A673 (cell line): ENCODE data around the gene ICAM4. TPM values are rescaled to one million over a fixed set of nuclear protein-coding genes. Genes with fewer than 3 reads are reported as not detected.
"Not testable (repeated sequence)": the region's sequence is repeated elsewhere in the genome, so short reads cannot be mapped to it uniquely, and the experiment has no call there.

Experiments
- BruUV-seq: library from RNA; stranded (reverse); fragments of 400-500 nt; replicated peaks from 2 replicates; lab custom pipeline; 2021; lab: Mats Ljungman, UMichigan
- CTCF ChIA-PET: fragments of 300-600 bp; sonication (Branson Sonifier 250); formaldehyde crosslinking; loops from one replicate; lab custom pipeline; 2022; ENCODE audit warnings: antibody characterized with exemption; lab: Charles Lee
- POLR2A ChIA-PET: fragments of 300-600 bp; sonication (Branson Sonifier 250); formaldehyde crosslinking; loops from one replicate; lab custom pipeline; 2022; ENCODE audit warnings: antibody characterized with exemption; ENCODE audit not compliant: low non-redundant PET; lab: Charles Lee
- DNase-seq: peaks from one replicate; pipeline ENCODE4 v3.0.0-alpha.2; 2015; ENCODE audit warnings: low spot score
- H3K27ac ChIP-seq: fragments of 200-600 bp; sonication (generic); 2 replicates; pipeline ENCODE4 v1.5.1; 2016; ENCODE audit warnings: mixed run types, low read depth, mild to moderate bottlenecking, mixed read lengths, antibody characterized with exemption, low read length; ENCODE audit not compliant: poor library complexity, severe bottlenecking
- H3K27me3 ChIP-seq: fragments of 200-600 bp; sonication (generic); replicated peaks from 2 replicates; pipeline ENCODE4 v1.6.1; 2017; ENCODE audit warnings: mixed run types, low read depth, mild to moderate bottlenecking, mixed read lengths, antibody characterized with exemption, low read length; ENCODE audit not compliant: insufficient read depth, poor library complexity
- H3K36me3 ChIP-seq: fragments of 200-600 bp; sonication (generic); 2 replicates; pipeline ENCODE4 v1.6.1; 2016; ENCODE audit warnings: mixed run types, mild to moderate bottlenecking, mixed read lengths, antibody characterized with exemption, low read length; ENCODE audit not compliant: insufficient read depth, poor library complexity, severe bottlenecking
- H3K4me1 ChIP-seq: fragments of 200-600 bp; sonication (generic); 2 replicates; pipeline ENCODE4 v1.6.1; 2017; ENCODE audit warnings: mixed run types, mild to moderate bottlenecking, mixed read lengths, antibody characterized with exemption, low read length; ENCODE audit not compliant: insufficient read depth, poor library complexity, severe bottlenecking
- H3K4me3 ChIP-seq: fragments of 200-600 bp; sonication (generic); 2 replicates; pipeline ENCODE4 v1.5.1; 2016; ENCODE audit warnings: low read depth, mixed run types, mild to moderate bottlenecking, mixed read lengths, low read length; ENCODE audit not compliant: poor library complexity, severe bottlenecking
- H3K9me3 ChIP-seq: fragments of 200-600 bp; sonication (generic); 2 replicates; pipeline ENCODE4 v1.6.1; 2016; ENCODE audit warnings: mixed run types, low read depth, mild to moderate bottlenecking, mixed read lengths, antibody characterized with exemption, low read length; ENCODE audit not compliant: poor library complexity, severe bottlenecking
- EZH2 ChIP-seq: fragments of 200-600 bp; sonication (generic); IDR thresholded peaks from 2 replicates; pipeline ENCODE4 v1.6.1; 2017; ENCODE audit warnings: borderline replicate concordance, low read depth, mild to moderate bottlenecking, mixed read lengths, antibody characterized with exemption, low read length; ENCODE audit not compliant: poor library complexity, severe bottlenecking
- intact Hi-C: fragments of 100-400 bp; cut with micrococcal nuclease; formaldehyde crosslinking; loops from one replicate; pipeline ENCODE4 v1.10.0; 2022; ENCODE audit not compliant: unreplicated experiment
- total RNA-seq: library from RNA; stranded (reverse); gene quantifications from 2 replicates; pipeline ENCODE4 v1.2.3, GENCODE V29; 2021
- TF ChIP-seq, protein P1 (sequence below): fragments of 300-800, 200-600 bp; sonication (generic); conservative IDR thresholded peaks from 2 replicates; pipeline ENCODE4 v1.5.1; 2017; ENCODE audit warnings: low read depth, mild to moderate bottlenecking, antibody characterized with exemption, low read length, moderate library complexity, mixed read lengths

ICAM4 gene
- total RNA-seq, 1 experiment from 2014 or later = 0.58 TPM

GRCh38 chr19:10278935-10279334, 7.8 kb upstream of the ICAM4 start:
- Histone ChIP-seq H3K4me3 (no peak overlapping the region), H3K36me3 (no peaks in the 10 kb centered on the region), H3K27me3 (no peaks in the 10 kb centered on the region), H3K4me1 (no peaks in the 10 kb centered on the region), H3K9me3 (no peaks in the 10 kb centered on the region), H3K27ac (no peak overlapping the region)
- intact Hi-C loops = no loop called here
- BruUV-seq = no TSS peak
- ChIA-PET CTCF (interaction anchor here (1.5 kb wide), 1 partner anchor 8 kb away, joined by 4 read pairs; the partner anchor contains the start of gene ICAM1), POLR2A (no interaction called here)
- DNase-seq = no peak
- no peak for TF ChIP-seq EZH2
- TF ChIP-seq, protein P1, sequence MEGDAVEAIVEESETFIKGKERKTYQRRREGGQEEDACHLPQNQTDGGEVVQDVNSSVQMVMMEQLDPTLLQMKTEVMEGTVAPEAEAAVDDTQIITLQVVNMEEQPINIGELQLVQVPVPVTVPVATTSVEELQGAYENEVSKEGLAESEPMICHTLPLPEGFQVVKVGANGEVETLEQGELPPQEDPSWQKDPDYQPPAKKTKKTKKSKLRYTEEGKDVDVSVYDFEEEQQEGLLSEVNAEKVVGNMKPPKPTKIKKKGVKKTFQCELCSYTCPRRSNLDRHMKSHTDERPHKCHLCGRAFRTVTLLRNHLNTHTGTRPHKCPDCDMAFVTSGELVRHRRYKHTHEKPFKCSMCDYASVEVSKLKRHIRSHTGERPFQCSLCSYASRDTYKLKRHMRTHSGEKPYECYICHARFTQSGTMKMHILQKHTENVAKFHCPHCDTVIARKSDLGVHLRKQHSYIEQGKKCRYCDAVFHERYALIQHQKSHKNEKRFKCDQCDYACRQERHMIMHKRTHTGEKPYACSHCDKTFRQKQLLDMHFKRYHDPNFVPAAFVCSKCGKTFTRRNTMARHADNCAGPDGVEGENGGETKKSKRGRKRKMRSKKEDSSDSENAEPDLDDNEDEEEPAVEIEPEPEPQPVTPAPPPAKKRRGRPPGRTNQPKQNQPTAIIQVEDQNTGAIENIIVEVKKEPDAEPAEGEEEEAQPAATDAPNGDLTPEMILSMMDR = no peak

DNA sequence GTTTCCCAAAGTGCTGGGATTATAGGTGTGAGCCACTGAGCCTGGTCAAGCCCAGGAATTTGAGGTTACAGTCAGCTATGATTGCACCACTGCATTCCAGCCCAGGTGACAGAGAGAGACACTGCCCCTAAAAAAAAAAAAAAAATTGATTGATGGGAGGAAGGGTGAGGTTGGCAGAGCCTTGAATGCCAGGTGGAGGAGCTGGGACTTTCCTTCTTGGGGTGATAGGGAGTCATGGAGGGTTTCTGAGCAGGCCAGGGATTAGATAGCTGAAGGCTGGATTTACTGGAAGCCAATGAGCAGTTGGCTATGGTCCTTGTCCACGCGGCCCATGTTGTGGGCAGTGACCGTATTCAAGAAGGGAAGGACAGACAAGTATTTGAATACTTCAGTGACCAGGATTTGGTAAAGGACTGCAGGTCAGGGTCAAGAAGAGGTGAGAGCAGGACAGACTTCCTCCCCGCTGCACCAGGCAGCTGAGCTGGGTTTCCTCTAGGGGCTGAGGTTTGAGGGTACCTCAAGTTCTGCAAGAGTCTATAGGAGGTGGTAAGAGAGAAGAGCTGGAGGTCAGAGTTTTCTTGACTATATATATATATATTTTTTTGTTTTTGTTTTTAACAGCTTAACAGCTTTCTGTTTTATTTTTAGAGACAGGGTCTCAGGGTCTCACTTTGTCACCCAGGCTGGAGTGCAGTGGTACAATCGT, 6.9 kb upstream of the ICAM4 start:
- H3K27ac ChIP-seq = no peak overlapping the region
- H3K4me3 ChIP-seq = no peak overlapping the region
- DNase-seq = no peak
- no peaks in the 10 kb centered on the region for H3K27me3 ChIP-seq
- H3K9me3 ChIP-seq = no peaks in the 10 kb centered on the region
- TF ChIP-seq EZH2 = no peak
- TF ChIP-seq, protein P1 = no peak
- H3K4me1 ChIP-seq = no peaks in the 10 kb centered on the region
- POLR2A ChIA-PET = no interaction called here
- CTCF ChIA-PET = interaction anchor here (0.7 to 1.5 kb wide), 2 partner anchors 9 to 60 kb away, joined by 4 read pairs; partner anchors contain the start of gene ICAM1
- BruUV-seq = no TSS peak
- H3K36me3 ChIP-seq = no peaks in the 10 kb centered on the region
- intact Hi-C loops = no loop called here

- H3K9me3 ChIP-seq, DNase-seq, H3K27ac ChIP-seq, CTCF ChIA-PET, BruUV-seq, H3K4me3 ChIP-seq, H3K27me3 ChIP-seq, H3K36me3 ChIP-seq, intact Hi-C loops, POLR2A ChIA-PET: not testable (repeated sequence)
- H3K4me1 ChIP-seq = peaks cover 11% of the 10 kb centered on the region
These were observed 4.7 kb upstream of the ICAM4 start for GRCh38 chr19:10282043-10282442.
